ENCODE measurements around the gene PGPEP1.
"Not testable (repeated sequence)": the region's sequence is repeated elsewhere in the genome, so short reads cannot be mapped to it uniquely, and the experiment has no call there.

The PGPEP1 gene

GRCh38 chr19:18364277-18364825 lies 24.0 kb downstream of the PGPEP1 start:
- DNase-seq (ENCODE audit: low read depth) = not testable (repeated sequence)

- peak; percentile 100 for DNase-seq (ENCODE audit: low read depth)
These were observed 24.6 kb downstream of the PGPEP1 start for GRCh38 chr19:18364826-18365528.

- no peak for DNase-seq (ENCODE audit: low read depth)
These were observed 25.6 kb downstream of the PGPEP1 start for GRCh38 chr19:18366021-18366435.

- DNase-seq (ENCODE audit: low read depth) = no peak
These were observed 28.3 kb downstream of the PGPEP1 start for GRCh38 chr19:18368504-18369222.

GRCh38 chr19:18373407-18373891 lies 33.1 kb downstream of the PGPEP1 start:
- DNase-seq (ENCODE audit: low read depth) = no peak

- DNase-seq (ENCODE audit: low read depth) = peak; percentile 99
These were observed 33.7 kb downstream of the PGPEP1 start for GRCh38 chr19:18373892-18374629.

- no peak for DNase-seq (ENCODE audit: low read depth)
These were observed 36.6 kb downstream of the PGPEP1 start for GRCh38 chr19:18377026-18377425.

- peak; percentile 30 for DNase-seq (ENCODE audit: low read depth)
These were observed 39.7 kb downstream of the PGPEP1 start for GRCh38 chr19:18379803-18380747.

- DNase-seq (ENCODE audit: low read depth) = no peak
These were observed 40.4 kb downstream of the PGPEP1 start for GRCh38 chr19:18380843-18381242.

- not testable (repeated sequence) for DNase-seq (ENCODE audit: low read depth)
These were observed 43.2 kb downstream of the PGPEP1 start for GRCh38 chr19:18383622-18384021.

- no peak for DNase-seq (ENCODE audit: low read depth)
These were observed 44.4 kb downstream of the PGPEP1 start for GRCh38 chr19:18384775-18385174.

- DNase-seq (ENCODE audit: low read depth) = no peak
These were observed 44.9 kb downstream of the PGPEP1 start for GRCh38 chr19:18385359-18385674.

GRCh38 chr19:18385675-18386542 lies 45.5 kb downstream of the PGPEP1 start, which contains the start of gene GDF15:
GDF15 (plus strand) TSS chr19:18386158; CDS start chr19:18386190, 32 bp downstream.
- DNase-seq (ENCODE audit: low read depth) = peak; percentile 84

- DNase-seq (ENCODE audit: low read depth) = no peak
These were observed 46.3 kb downstream of the PGPEP1 start for GRCh38 chr19:18386543-18387271.

GRCh38 chr19:18388100-18388959 lies 47.9 kb downstream of the PGPEP1 start:
- no peak for DNase-seq (ENCODE audit: low read depth)

- no peak for DNase-seq (ENCODE audit: low read depth)
These were observed 48.7 kb downstream of the PGPEP1 start for GRCh38 chr19:18388960-18389725.

GRCh38 chr19:18389726-18390064 lies 49.3 kb downstream of the PGPEP1 start:
- DNase-seq (ENCODE audit: low read depth) = no peak

All from amniotic epithelial cell (primary cell).